ENCODE results near the gene BEAN1.
"Not testable (repeated sequence)": the region's sequence is repeated elsewhere in the genome, so short reads cannot be mapped to it uniquely, and the experiment has no call there.

BEAN1 gene

DNA sequence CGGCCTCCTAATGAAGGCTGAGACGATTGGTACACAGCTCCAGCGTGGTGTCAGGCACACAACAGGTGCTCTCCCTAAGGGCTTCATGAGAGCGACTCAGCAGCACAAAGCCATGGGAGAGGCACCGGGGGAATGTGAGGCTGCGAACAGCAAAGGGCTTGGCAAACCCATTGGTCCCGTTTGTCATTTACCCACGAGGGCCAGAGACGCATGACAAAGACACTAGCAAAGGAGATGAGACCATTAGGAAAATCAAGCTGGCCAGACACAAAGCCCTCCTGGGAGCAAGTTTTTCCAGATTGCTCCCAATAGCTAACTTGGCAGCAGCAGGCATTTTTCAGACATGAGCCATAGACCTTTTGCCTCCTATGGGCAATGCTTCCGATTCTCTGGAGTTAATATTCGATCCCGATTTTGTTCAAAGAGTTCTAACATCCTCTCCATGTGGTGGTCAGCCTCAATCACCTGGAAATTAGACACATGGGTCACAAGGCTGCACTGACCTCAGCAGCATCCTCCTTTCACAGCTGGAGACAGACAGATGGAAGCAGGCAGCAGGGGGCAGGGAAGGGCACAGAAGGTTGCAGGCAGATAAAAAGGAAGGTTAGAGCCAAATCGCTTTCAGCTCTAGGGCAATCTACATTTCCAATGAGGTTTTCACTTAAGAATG, 84.6 kb downstream of the BEAN1 start:
- DNase-seq (ENCODE audit: extremely low read depth, low read depth): peak; percentile 48

DNA sequence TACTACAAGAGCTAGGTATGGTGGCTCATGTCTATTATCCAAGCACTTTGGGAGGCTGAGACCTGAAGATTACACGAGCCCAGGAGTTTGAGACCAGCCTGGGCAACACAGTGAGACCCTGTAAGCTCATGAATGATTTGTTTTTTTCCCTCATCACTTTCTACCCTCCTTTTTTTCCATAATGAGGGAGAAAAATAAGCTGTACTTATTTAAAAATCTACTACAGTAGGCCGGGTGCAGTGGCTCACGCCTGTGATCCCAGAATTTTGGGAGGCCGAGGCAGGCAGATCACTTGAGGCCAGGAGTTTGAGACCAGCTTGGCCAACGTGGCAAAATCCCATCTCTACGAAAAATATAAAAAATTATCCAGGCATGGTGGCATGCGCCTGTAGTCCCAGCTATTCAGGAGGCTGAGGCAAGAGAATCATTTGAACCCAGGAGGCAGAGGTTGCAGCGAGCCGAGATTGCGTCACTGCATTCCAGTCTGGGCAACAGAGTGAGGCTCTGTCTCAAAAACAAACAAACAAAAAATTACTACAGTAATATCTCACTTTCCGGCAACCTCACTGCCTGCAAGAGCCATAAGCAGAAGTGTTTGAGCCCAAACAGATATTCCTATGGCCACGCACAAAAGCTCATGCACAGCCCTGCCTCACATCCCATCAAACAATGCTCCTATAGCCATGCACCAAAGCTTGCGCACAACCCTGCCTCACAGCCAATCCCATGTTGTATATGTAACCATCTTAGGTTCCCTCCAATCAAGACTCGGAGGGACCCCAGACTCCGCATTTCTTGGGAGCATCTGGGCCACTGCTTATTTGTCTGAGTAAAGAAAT, 85.4 kb downstream of the BEAN1 start:
- TF ChIP-seq, protein P1, sequence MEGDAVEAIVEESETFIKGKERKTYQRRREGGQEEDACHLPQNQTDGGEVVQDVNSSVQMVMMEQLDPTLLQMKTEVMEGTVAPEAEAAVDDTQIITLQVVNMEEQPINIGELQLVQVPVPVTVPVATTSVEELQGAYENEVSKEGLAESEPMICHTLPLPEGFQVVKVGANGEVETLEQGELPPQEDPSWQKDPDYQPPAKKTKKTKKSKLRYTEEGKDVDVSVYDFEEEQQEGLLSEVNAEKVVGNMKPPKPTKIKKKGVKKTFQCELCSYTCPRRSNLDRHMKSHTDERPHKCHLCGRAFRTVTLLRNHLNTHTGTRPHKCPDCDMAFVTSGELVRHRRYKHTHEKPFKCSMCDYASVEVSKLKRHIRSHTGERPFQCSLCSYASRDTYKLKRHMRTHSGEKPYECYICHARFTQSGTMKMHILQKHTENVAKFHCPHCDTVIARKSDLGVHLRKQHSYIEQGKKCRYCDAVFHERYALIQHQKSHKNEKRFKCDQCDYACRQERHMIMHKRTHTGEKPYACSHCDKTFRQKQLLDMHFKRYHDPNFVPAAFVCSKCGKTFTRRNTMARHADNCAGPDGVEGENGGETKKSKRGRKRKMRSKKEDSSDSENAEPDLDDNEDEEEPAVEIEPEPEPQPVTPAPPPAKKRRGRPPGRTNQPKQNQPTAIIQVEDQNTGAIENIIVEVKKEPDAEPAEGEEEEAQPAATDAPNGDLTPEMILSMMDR (IDR thresholded peaks at IDR 0.05; ENCODE audit: low read depth, low read length, missing control alignments): no peak
- no peak overlapping the region for H3K4me3 ChIP-seq (replicated peaks; ENCODE audit: low read depth, low read length)
- no peak for DNase-seq (ENCODE audit: extremely low read depth, low read depth)

More for the DNA sequence above, 84.6 kb downstream of the BEAN1 start:
- no peak overlapping the region for H3K4me3 ChIP-seq (replicated peaks; ENCODE audit: low read depth, low read length)
- TF ChIP-seq, protein P1 (IDR thresholded peaks at IDR 0.05; ENCODE audit: low read depth, low read length, missing control alignments): no peak

DNA sequence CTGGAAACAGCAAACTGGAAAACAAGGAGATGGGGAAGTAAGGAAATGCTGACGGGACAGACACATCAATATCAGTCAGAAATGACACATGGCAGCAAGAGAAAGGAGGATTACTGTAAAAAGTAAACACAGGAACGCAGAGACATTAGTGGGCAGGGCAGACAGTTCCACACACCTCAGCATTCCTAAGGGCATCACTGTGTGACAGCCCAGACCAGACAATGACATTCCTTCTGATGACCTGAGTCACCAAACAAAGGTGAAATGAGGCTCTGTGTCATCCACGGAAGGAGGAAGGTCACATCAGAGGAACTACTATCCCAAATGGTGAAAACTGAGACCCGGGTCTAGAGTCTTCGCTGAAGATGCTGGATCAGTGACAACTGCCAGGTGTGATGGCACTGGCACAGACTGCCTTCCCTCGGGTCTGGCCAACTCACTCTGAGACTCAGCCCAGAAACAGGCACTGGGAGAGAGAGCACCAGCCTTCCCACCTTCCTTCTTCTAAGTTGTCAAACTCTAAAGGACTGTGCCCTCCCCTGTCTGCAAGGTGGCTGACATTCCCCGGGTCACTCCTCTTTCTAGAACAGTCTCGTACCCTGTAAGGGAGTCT, 86.1 kb downstream of the BEAN1 start:
- no peak overlapping the region for H3K4me3 ChIP-seq (replicated peaks; ENCODE audit: low read depth, low read length)
- no peak for DNase-seq (ENCODE audit: extremely low read depth, low read depth)

DNA sequence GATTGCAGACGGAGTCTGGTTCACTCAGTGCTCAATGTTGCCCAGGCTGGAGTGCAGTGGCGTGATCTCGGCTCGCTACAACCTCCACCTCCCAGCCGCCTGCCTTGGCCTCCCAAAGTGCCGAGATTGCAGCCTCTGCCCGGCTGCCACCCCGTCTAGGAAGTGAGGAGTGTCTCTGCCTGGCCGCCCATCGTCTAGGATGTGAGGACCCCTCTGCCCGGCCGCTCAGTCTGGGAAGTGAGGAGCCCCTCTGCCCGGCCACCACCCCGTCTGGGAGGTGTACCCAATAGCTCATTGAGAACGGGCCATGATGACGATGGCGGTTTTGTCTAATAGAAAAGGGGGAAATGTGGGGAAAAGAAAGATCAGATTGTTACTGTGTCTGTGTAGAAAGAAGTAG, 87.3 kb downstream of the BEAN1 start:
- not testable (repeated sequence) for H3K4me3 ChIP-seq (replicated peaks; ENCODE audit: low read depth, low read length); DNase-seq (ENCODE audit: extremely low read depth, low read depth)

More for the DNA sequence above, 86.1 kb downstream of the BEAN1 start:
- TF ChIP-seq, protein P1 (IDR thresholded peaks at IDR 0.05; ENCODE audit: low read depth, low read length, missing control alignments): no peak

DNA sequence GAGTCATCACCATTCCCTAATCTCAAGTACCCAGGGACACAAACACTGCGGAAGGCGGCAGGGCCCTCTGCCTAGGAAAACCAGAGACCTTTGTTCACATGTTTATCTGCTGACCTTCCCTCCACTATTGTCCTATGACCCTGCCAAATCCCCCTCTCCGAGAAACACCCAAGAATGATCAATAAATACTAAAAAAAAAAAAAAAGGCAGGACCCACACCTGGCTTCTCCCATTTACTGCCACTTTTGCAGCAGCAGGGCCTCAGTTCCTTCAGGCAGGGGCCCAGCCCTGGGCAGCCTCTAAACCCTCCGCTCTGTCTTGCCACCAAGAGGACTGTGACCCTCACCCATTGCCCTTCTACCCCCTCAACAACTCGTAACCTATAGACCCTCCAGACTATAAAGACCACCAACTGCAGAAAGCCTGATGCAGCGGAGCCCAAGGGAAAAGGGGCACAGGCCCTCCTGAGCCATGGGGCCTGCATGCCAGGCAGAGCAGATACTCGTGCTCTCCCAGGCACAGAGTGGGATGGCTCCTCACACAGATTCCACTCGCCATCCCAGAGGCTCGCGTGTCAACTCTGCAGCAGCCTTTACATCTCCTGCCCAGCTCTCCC, 88.0 kb downstream of the BEAN1 start:
- H3K4me3 ChIP-seq (replicated peaks; ENCODE audit: low read depth, low read length); DNase-seq (ENCODE audit: extremely low read depth, low read depth): not testable (repeated sequence)

DNA sequence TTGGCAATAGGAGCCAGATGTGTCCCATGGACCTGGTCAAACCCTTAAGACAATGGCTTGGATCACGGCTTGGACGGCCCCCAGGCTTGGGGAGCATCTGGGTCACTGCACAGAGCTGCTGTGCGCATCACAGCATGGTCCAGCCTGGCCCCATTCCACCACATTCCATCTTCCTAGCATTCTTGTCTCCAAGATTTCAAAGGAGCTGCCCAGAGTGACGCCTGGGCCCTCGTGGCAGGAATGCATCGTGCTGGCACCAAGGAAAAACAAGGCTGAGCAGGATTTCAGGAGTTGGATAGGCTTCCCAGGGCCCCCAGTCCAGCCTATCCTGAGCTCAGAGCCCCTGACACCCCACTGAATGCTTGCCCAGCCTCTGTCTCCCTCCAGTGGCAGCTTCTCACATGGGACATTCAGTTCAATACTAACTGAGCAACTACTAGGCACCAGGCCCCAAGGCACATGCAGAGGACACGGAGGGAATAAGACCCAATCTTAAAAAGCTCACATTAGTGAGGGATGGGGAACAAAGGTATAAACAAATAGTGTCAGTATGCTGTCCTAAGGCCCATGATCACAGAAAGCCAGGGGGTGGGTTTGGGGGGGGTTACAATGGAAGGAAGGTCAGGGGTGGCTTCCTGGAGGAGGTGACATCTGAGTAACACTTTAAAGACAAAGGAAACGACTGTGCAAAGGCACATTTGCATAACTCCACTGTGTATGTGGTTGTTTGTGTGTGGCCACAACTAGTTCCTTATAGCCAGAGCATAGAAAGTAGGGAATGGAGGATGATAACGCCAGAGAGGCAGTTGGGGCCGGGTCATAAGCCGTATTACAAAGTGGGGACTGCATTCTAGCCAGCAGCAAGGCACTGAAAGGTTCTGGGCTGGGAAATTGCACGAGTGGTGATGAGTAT, 88.8 kb downstream of the BEAN1 start:
- TF ChIP-seq, protein P1 (IDR thresholded peaks at IDR 0.05; ENCODE audit: low read depth, low read length, missing control alignments): peak; percentile 55
- no peak for DNase-seq (ENCODE audit: extremely low read depth, low read depth)
- H3K4me3 ChIP-seq (replicated peaks; ENCODE audit: low read depth, low read length): no peak overlapping the region

DNA sequence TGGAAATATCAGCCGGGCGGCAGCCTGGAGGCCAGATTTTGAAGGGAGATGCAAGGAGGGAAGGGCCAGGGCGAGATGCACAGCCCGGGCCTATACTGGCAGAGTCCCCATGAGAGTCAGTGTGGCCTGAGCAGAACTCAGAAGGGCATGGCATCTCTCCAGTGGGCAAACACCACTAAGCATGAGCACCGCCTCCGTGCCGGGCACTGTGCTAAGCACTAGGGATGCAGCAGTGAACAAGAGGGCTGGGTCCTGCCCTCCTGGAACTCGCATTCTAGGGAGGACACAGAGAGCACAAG, 89.4 kb downstream of the BEAN1 start:
- TF ChIP-seq, protein P1 (IDR thresholded peaks at IDR 0.05; ENCODE audit: low read depth, low read length, missing control alignments): no peak
- no peak for DNase-seq (ENCODE audit: extremely low read depth, low read depth)
- no peak overlapping the region for H3K4me3 ChIP-seq (replicated peaks; ENCODE audit: low read depth, low read length)

All from HFF-Myc (cell line).